Measurements from ENCODE around the gene TMTC1. TPM values are rescaled to one million over a fixed set of nuclear protein-coding genes. Genes with fewer than 3 reads are reported as not detected.

The TMTC1 gene
- total and polyA plus RNA-seq, 9 of the 15 experiments (the other 6 are each of a cell fraction or from before 2014, with no cell fraction given): under 0.01 to 0.18 (median 0.06) TPM; not detected in 2

GRCh38 chr12:29771786-29772185 lies 12.0 kb downstream of the TMTC1 start:
- no peaks in the 10 kb centered on the region for H3K27me3 ChIP-seq (ENCODE audit: control insufficient read depth in 2 of 2, insufficient read depth in 2 of 2, low read length in 2 of 2)
- no peak for FAIRE-seq
- H3K4me1 ChIP-seq (replicated peaks in 1 of 2; ENCODE audit: control insufficient read depth in 2 of 2, insufficient read depth in 2 of 2, low read length in 2 of 2): no peaks in the 10 kb centered on the region
- in situ Hi-C loops (cut with MboI): no loop called here
- no peak overlapping the region for H3K4me2 ChIP-seq (ENCODE audit: insufficient read depth, low read length)
- H3K9me1 ChIP-seq (ENCODE audit: control insufficient read depth, insufficient read depth, low read length): no peaks in the 10 kb centered on the region
- TF ChIP-seq FOS (IDR thresholded peaks at IDR 0.05; ENCODE audit: extremely low read depth, insufficient read length): no peak
- TF ChIP-seq ZNF121 (CRISPR knock-in tag; conservative IDR thresholded peaks at IDR 0.05): no peak
- no peak for TF ChIP-seq E2F1 (CRISPR knock-in tag; IDR thresholded peaks at IDR 0.05)
- no peak for TF ChIP-seq ELF2 (CRISPR knock-in tag; IDR thresholded peaks at IDR 0.05)
- TF ChIP-seq ZC3H11A (IDR thresholded peaks at IDR 0.05; ENCODE audit: low read depth, low read length): no peak
- no peak for TF ChIP-seq SP1 (CRISPR knock-in tag; IDR thresholded peaks at IDR 0.05)
- no peak for TF ChIP-seq NR2C2 (CRISPR knock-in tag; IDR thresholded peaks at IDR 0.05)
- TF ChIP-seq NR2C2 (tag; IDR thresholded peaks at IDR 0.05): no peak
- TF ChIP-seq EP300 (IDR thresholded peaks at IDR 0.05; ENCODE audit: low read length): no peak
- no peak for TF ChIP-seq PPARD (CRISPR knock-in tag; IDR thresholded peaks at IDR 0.05)
- TF ChIP-seq U2AF1 (optimal IDR thresholded peaks at IDR 0.05; ENCODE audit: low read depth, low read length): no peak
- TF ChIP-seq RBM14 (IDR thresholded peaks at IDR 0.05; ENCODE audit: borderline replicate concordance, insufficient read depth, low read depth, low read length): no peak
- H3K9ac ChIP-seq (ENCODE audit: insufficient read depth in 1 of 2, low read depth in 2 of 2, low read length in 2 of 2): no peak overlapping the region
- H3K79me2 ChIP-seq (ENCODE audit: control insufficient read depth, insufficient read depth, low read length): no peaks in the 10 kb centered on the region
- H2AFZ ChIP-seq (ENCODE audit: low read depth, low read length): no peak overlapping the region
- no peak overlapping the region for H3K4me3 ChIP-seq
- no peak for DNase-seq (ENCODE audit: extremely low read depth in 1 of 4, low spot score in 3 of 4)
- intact Hi-C loops (cut with micrococcal nuclease): no loop called here
- no peaks in the 10 kb centered on the region for H3K9me3 ChIP-seq (replicated peaks; ENCODE audit: control insufficient read depth, insufficient read depth, low read depth, low read length)
- H4K20me1 ChIP-seq (replicated peaks; ENCODE audit: control insufficient read depth, insufficient read depth, low read length): no peaks in the 10 kb centered on the region
- H3K27ac ChIP-seq (ENCODE audit: extremely low read depth, low read depth, low read length): no peak overlapping the region
- ChIA-PET CTCF (ENCODE audit: low intra/inter-chr PET ratio) (no interaction called here), POLR2A (no interaction called here)
- no TSS peak for BruUV-seq (replicated peaks)
- no peak for ATAC-seq
- no peaks in the 10 kb centered on the region for H3K36me3 ChIP-seq (ENCODE audit: control insufficient read depth, insufficient read depth, low read length)

Measured in K562 (cell line).